Measurements from ENCODE around the gene USP40.

The USP40 gene

DNA sequence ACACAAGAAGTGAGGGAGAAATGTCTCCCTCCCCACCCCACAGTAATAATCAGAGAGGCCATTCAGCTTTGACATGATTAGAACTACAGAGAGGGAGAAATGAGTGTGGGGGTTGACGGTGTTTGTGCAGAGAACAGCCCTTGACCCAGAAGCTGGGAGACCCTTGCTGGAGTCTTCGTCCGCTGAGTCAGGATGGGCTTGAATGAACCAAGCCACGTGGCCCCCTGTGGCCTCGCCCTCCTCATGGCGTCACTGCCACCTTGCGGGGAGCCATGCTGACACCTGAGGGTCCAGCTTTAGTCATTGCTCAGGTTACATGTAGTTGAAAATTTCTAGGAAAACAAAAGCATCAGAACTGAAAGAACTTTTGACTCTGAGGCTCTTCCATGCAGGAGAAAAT is 111.1 kb downstream of the USP40 start:
- no peak for DNase-seq

DNA sequence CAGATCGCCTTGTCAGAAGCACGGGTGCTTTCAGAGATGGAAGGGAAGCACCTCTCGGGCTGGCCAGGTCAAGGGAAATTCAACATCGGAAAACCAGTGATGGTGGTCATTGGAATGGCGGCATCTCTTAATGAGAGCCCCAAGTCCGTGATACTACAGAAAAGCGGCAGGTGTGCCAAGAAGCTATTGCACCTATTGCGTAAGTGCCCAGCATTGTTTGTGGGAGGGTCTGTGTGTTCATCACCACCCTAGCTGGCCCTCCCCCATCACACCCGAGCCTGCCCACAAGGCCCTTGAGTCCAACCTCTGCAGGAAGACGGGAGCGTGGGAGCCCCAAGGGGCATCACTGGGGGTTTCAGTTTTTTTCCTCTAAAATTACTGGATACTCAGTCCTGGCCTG is 111.6 kb downstream of the USP40 start:
- no peak for DNase-seq

DNA sequence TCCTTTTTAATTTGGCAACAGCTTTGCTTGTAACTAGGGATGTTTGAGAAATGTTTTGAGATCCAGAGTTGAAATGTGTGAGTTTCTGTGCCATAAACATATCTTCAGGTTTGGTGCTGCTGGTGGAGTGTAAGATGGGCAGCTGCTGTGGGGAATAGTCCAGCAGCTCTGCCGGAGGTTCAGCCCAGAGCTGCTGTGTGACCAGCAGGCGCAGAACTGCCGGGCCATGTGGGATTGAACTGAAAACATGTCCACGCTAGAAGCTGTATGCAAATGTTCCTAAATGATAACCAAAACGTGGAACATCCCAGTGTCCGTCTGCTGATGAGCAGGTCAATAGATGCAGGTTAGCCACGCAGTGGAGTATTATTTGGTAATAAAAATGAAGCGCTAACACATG is 112.7 kb downstream of the USP40 start:
- no peak for DNase-seq

GRCh38 chr2:233453111-233453915 is 113.3 kb downstream of the USP40 start:
- no peak for DNase-seq

GRCh38 chr2:233451950-233452349 is 114.6 kb downstream of the USP40 start:
- DNase-seq = no peak

- no peak for DNase-seq
Measured at GRCh38 chr2:233450864-233451575, 115.6 kb downstream of the USP40 start.

DNA sequence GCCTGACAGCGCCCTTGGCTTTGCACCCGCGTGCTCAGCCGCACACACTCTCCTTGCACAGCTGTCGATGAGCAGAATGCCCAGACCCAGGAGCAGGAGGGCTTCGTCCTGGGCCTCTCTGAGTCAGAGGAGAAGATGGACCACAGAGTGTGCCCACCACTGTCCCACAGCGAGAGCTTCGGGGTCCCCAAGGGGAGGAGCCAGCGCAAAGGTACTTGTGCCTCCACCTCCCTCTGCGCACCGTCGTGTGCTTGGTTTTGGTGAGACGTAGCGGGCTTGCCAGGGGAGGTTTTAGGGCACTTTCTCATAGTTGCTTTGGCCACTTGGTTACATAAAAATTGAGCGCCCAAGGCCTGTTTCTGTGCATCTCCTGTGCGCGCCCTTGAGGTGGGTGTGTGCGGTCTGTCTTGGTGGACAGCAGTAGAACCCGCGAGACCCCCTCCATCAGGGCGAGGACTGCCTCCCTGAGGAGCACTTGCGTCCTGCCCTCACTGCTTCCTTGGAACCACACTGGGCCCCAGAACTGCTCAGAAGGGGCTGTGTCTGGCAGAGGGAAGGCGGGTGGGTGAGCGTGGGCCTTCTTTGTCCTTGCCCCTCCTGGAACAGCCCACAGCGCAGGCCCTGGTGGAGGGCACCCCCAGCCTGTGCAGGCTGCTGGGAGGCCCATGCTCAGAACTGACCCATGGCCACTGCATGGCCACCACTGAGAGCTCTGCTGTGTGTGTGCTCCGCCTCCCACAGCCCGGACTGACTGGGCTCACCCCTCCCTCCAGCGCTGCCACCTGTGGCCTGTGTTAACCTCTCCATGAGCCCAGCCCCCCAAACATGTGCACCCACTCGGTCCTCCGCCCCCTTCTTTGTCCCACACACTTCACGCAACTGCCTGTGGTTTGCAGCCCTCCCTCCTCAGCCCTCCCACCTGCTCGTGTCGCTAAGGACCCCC is 116.4 kb downstream of the USP40 start:
- no peak for DNase-seq

DNA sequence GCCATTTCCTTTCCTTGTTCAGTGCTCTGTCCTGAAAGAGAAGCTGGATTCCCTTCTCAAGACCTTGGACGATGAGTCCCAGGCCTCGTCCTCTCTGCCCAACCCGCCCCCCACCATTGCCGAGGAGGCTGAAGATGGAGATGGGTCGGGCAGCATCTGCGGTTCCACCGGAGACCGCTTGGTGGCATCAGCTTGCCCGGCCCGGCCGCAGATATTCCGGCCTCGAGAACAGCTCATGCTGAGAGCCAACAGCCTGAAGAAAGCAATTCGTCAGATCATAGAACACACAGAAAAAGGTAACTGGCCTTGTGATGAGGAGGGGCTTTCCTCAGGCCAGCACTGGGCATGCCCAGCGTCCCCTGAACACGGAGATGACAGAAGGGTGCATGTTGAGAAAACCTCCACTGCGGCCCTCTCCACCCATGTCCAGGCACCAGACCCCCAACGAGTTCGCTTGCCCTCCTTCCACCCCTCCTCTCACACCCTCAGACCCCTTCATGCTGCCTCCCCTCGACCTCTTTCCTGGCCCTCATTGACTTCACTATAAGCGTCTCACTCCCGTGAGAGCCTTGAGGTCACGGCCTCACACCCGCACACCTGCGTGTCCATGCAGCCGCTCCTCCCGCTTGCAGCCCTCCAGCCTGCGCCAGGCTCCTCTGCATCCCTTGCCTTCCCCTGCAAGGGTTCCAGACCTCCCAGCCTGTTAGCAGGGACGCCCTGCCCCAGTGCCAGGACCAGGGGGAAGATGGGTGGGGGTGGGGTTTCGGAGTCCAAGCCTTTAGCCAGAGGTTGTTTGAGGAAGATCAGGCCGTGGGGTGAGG is 117.3 kb downstream of the USP40 start:
- DNase-seq = no peak

DNA sequence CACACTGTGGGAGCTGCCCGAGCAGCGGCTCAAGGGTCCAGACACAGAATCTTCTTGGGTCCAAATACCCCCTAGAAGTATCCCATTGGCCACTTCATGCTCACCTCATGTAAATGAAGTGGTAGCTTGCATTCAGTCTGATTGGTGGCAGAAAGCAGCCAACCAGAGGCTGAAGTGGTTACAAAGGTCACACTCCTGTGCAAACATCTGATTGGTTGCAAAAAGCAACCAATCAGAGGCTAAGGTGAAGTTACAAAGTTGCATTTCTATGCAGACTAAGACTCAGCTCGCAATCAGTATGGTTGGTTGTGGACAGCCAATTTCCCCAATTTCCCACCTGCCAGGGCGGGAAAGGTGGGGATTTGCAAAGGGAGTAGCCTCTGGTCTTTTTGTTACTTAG is 118.0 kb downstream of the USP40 start:
- no peak for DNase-seq

- DNase-seq = no peak
Measured at GRCh38 chr2:233448220-233448559, 118.4 kb downstream of the USP40 start.

- DNase-seq = no peak
Measured at GRCh38 chr2:233447506-233448219, 118.9 kb downstream of the USP40 start.

- DNase-seq = no peak
Measured at GRCh38 chr2:233446606-233447305, 119.8 kb downstream of the USP40 start.

DNA sequence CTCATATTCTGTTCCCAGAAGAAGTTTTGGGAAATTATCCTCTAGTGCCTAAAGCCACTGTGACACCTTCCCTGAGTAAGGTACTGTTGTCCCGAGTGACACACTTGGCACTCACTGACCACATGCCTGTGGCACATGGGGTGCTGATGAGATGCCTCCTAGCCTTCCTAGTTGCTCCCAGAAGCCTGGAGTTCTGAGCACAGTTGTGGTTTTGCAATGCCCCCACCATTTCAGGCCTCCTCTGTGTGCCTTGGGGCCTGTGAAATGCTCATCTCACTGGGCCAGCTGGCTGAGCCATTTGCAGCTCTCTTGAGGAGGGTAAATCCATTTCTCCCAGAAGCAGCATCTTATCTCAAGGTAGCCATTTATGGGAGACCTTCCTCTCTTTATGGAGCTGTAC is 120.5 kb downstream of the USP40 start:
- DNase-seq = no peak

DNA sequence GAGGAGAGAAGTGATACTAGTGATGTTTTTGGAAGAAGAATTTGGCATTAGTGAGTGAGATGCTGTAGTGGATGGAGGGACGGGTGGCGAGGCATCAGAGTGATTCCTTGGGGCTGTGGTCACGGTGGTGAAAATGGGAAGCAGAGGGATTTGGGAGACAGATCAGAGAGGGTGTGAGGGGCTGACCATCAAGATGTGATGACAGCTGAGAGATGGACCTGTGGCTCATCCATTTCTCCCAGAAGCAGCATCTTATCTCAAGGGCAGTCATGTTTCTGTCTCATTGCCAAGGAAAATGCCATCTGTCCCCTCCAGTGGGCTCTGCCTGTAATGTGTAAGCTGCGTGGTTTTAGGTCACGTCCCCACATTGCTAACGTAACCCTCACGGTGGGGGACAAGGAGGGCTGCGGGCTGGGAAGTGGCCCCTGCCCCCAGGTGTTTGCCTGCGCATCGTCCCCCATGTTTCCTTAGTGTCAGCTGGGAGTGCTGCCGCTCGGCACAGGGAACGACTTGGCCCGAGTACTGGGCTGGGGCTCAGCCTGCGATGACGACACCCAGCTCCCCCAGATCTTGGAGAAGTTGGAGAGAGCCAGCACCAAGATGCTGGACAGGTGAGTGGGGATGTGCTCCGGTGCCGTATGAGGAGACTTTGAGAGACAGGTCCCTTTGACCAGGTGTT is 121.3 kb downstream of the USP40 start:
- DNase-seq = no peak

- no peak for DNase-seq
Measured at GRCh38 chr2:233444501-233444900, 122.1 kb downstream of the USP40 start.

GRCh38 chr2:233443511-233444183 is 122.9 kb downstream of the USP40 start:
- DNase-seq = peak; percentile 19 to 75 (median 66)

- DNase-seq = no peak
Measured at GRCh38 chr2:233442028-233442310, 124.6 kb downstream of the USP40 start.

DNA sequence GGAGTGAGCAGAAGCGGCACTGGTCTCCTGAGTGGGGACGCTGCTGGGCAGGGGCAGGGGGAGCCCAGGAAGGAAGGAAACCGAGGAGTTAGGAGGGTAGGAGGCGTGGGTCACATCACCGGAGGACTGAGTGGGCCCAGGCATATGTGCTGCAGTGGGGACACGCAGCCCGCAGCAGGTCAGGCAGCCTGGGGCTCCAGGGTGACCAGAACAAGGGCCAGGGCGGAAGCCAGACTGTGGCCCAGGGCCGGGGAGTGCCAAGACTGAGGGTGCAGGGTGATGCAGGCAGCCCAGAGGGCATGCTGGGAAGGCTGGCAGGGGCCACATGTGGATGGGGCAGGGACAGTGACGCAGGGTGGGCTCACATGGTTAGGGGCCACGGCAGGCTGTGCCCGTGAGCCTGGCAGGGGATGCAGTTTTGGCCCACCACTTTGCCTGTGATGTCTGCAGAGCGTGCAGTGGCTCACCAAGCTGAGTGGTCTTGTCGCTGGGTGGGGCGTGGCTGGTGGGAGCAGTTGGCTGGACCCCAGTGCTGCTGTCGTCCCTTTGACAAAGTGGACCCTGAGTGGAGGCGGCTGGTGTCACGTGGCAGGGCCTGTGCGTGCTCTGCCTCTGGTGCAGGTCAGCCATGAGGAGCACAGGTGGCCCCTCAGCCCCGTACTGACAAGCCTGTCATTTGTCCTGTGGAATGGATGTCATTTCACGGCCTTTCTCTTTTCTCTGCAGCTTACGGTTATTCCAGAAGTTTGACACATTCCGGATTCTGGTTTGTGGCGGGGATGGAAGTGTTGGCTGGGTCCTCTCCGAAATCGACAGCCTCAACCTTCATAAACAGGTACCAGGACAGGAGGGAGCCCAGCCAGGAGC is 125.2 kb downstream of the USP40 start:
- no peak for DNase-seq

DNA sequence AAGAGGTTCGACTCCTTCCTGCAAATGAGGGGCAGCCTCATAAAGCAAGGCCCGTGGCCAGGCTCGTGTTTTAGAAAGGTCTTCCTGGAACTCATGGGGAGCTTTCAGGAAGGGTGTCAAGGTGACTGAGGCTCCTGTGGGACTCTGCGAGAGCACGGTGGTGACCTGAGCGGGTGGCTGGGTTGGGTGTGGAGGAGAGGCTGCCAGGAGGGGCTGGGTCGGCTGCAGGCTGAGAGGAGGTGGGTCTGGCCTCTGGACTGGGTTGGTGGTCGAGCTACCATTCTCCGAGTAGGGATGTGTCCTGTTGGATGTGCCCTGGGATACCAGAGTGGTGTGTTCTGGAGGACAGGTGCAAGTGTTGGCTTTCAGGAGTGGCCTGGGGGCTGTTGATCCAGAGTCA is 125.9 kb downstream of the USP40 start:
- DNase-seq = no peak
